ENCODE results near the gene SMR3A. TPM values are rescaled to one million over a fixed set of nuclear protein-coding genes. Genes with fewer than 3 reads are reported as not detected.

Gene SMR3A
- total and polyA plus RNA-seq, 8 donors: not detected

GRCh38 chr4:70364002-70364401, 3.4 kb downstream of the SMR3A start:
- TF ChIP-seq CTCF (IDR thresholded peaks at IDR 0.05): no peak
- ATAC-seq: no peak
- Histone ChIP-seq H3K27me3 (no peaks in the 10 kb centered on the region), H3K36me3 (no peaks in the 10 kb centered on the region), H3K4me3 (no peak overlapping the region), H3K9me3 (no peaks in the 10 kb centered on the region), H3K4me1 (no peaks in the 10 kb centered on the region), H3K27ac (no peak overlapping the region)
- 79 to 86% methylated on average over 5 of the region's 5 CpGs for WGBS, 2 donors
- intact Hi-C loops (cut with DNase I): no loop called here
- FAIRE-seq: no peak
- no peak for DNase-seq

- WGBS, 2 donors: 19 to 30% methylated on average over 2 of the region's 2 CpGs
- intact Hi-C loops (cut with DNase I): no loop called here
- Histone ChIP-seq H3K4me1 (no peaks in the 10 kb centered on the region), H3K4me3 (no peak overlapping the region), H3K36me3 (no peaks in the 10 kb centered on the region), H3K9me3 (no peaks in the 10 kb centered on the region), H3K27me3 (no peaks in the 10 kb centered on the region), H3K27ac (no peak overlapping the region)
- no peak for TF ChIP-seq CTCF (IDR thresholded peaks at IDR 0.05)
- FAIRE-seq (no peak), DNase-seq (no peak), ATAC-seq (no peak)
These were observed 4.9 kb downstream of the SMR3A start for GRCh38 chr4:70365479-70365878.

- ATAC-seq (no peak), DNase-seq (no peak), FAIRE-seq (no peak)
- no peak overlapping the region for H3K4me3 ChIP-seq
- no peaks in the 10 kb centered on the region for H3K9me3 ChIP-seq
- no peaks in the 10 kb centered on the region for H3K36me3 ChIP-seq
- 97 to 100% methylated on average over 1 of the region's 1 CpG for WGBS, 2 donors
- H3K27ac ChIP-seq: no peak overlapping the region
- intact Hi-C loops (cut with DNase I): no loop called here
- no peaks in the 10 kb centered on the region for H3K4me1 ChIP-seq
- H3K27me3 ChIP-seq: no peaks in the 10 kb centered on the region
- no peak for TF ChIP-seq CTCF (IDR thresholded peaks at IDR 0.05)
These were observed 7.3 kb downstream of the SMR3A start for GRCh38 chr4:70367813-70368212.

GRCh38 chr4:70371987-70372386, 11.4 kb downstream of the SMR3A start:
- ATAC-seq (no peak), FAIRE-seq (no peak)

GRCh38 chr4:70372760-70373159, 12.2 kb downstream of the SMR3A start:
- Histone ChIP-seq H3K4me3 (no peak overlapping the region), H3K36me3 (no peaks in the 10 kb centered on the region), H3K4me1 (no peaks in the 10 kb centered on the region), H3K27me3 (no peaks in the 10 kb centered on the region), H3K9me3 (no peaks in the 10 kb centered on the region), H3K27ac (no peak overlapping the region)
- TF ChIP-seq CTCF (IDR thresholded peaks at IDR 0.05): no peak
- DNase-seq: no peak
- intact Hi-C loops (cut with DNase I): no loop called here
- FAIRE-seq: no peak
- no peak for ATAC-seq
- 66 to 85% methylated on average over 3 of the region's 3 CpGs for WGBS, 2 donors

More at GRCh38 chr4:70371987-70372386, 11.4 kb downstream of the SMR3A start:
- Histone ChIP-seq H3K27me3 (no peaks in the 10 kb centered on the region), H3K4me1 (no peaks in the 10 kb centered on the region), H3K27ac (no peak overlapping the region), H3K9me3 (no peaks in the 10 kb centered on the region), H3K36me3 (no peaks in the 10 kb centered on the region), H3K4me3 (no peak overlapping the region)
- intact Hi-C loops (cut with DNase I): no loop called here
- 70 to 79% methylated on average over 4 of the region's 4 CpGs for WGBS, 2 donors
- DNase-seq: no peak
- TF ChIP-seq CTCF (IDR thresholded peaks at IDR 0.05): no peak
